ENCODE results near the gene NEAT1. TPM values are rescaled to one million over a fixed set of nuclear protein-coding genes. Genes with fewer than 3 reads are reported as not detected.

The NEAT1 gene
- 15.6 and 18.2 TPM in 2 replicates for polyA plus RNA-seq (2014; cell fraction: cytosol; rRNA removed)
- polyA plus RNA-seq (2014; cell fraction: nucleus; rRNA removed), result 45.6 and 148 TPM in 2 replicates

GRCh38 chr11:65422633-65423515 is at the start of gene NEAT1:
TSS of gene NEAT1 (plus strand) at chr11:65422798.
- DNase-seq (ENCODE audit: low spot score), result peak; percentile 94

- DNase-seq (ENCODE audit: low spot score), result no peak
These were observed 48.6 kb upstream of the NEAT1 start for GRCh38 chr11:65373839-65374580.

GRCh38 chr11:65375012-65375411 is 47.6 kb upstream of the NEAT1 start:
- DNase-seq (ENCODE audit: low spot score), result no peak

DNA sequence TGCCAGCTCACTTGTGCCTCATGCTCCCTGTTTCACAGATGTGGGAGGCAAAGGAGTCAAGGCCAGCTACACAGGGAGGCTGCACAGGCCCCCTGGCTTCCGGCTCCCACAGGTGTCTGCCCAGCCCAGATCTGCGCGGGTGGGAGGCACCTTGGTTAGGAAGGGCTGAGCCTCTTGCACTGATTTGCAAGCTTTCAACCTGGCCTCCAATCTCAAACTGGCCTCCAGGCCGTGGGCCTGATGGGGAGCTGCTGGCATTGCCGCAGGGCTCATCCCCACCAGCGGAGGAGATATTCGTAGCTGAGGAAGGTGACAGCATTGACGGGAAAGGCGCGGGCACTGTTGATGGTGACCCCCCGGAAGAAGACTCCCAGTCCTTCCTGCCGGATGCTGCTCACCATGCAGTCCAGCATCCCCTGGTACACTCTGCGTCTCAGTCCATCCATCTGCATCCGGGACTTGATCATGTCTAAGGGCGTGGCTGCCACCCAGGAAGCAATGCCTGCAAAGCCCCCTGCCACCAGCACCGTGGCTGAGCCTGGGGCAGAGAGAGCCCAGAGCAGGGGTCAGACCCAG is 46.4 kb upstream of the NEAT1 start:
- DNase-seq (ENCODE audit: low spot score), result peak; percentile 54

DNA sequence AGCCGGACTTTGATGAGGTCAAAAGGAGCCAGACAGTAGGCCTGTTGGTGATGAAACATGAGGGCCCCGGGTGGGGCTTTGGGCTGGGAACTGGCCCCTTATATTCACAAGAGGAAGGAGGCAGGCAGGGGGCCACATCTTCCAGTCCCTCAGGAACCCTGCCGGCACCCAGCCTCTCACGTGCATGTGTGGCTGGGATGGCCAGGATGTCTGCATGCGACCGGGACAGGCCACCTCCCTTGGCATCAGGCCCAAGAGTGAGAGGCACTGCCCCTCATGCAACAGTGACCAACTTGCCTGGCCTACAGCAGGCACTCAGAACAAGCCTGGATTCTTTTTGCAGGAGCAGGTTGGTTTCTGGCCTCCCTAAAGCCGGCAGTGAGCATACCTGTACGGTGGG is 45.6 kb upstream of the NEAT1 start:
- DNase-seq (ENCODE audit: low spot score), result no peak

GRCh38 chr11:65377777-65378176 is 44.8 kb upstream of the NEAT1 start:
- no peak for DNase-seq (ENCODE audit: low spot score)

DNA sequence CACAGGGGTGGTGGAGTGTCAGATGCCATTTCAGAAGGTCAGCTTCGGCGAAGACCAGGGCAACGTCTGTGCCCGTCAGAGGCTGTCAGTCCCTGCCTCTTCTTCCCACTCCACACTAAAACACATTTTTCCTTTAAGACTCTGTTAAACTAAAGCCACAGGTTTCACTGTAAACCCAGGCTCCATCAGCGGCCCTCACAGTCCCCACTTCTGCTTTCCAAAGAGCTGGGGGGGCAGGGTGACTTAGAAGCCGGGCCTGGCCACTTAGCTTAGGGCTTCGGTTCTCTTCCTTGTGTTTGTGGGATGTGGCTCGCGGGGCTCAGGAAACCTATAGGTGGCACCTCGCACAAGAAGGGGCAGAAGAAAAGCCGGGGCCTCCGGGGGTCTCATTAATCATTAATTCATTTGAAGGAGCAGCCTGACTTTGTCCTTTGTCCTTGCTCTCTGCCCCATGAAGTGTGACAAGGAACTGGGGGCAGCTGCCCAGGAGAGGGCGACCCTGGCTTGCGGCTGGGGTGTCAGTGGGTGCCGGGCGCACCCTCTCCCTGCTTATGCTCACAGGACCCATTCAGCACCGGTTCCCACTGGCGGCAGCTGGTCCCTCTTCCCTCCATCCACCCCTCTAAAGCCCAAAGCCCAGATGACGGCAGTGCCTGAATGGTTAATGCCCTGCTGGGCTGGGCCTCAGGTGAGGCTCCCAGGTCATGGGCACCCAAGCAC is 44.2 kb upstream of the NEAT1 start:
- no peak for DNase-seq (ENCODE audit: low spot score)

DNA sequence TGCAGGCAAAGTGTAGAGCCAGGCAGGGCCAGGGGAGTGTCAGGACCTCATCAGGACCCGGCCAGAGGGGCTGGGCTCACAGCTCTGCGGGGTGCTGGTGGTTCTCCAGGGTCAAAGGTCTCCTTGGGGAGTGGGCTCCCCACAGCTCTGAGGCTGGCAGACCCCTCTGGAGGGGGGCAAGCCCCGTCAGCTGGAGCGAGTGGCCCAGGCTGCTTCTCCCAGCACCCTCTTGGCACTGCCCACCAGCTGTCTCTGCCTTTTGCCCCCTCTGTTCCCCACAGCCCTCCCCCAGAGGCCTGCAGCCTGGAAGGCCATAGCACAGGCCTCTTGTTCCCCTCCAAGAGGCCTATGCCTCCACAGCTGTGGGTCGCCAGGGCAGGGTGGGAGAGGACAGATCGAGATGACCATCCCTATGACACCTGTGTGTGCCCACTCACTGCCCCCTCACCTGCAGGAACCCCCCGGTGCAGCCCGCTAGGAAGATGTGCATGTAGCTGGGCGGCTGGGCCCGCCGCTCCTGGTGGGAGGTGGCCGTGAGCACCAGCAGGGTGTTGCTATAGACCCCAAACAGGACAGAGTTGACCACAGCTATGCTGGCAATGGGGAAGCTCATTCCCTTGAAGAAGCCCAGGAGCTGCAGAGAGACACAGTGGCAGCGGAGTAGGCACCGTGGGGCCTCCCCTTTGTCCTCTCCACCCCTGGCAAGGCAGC is 43.5 kb upstream of the NEAT1 start:
- no peak for DNase-seq (ENCODE audit: low spot score)

GRCh38 chr11:65379698-65380459 is 42.7 kb upstream of the NEAT1 start:
- no peak for DNase-seq (ENCODE audit: low spot score)

DNA sequence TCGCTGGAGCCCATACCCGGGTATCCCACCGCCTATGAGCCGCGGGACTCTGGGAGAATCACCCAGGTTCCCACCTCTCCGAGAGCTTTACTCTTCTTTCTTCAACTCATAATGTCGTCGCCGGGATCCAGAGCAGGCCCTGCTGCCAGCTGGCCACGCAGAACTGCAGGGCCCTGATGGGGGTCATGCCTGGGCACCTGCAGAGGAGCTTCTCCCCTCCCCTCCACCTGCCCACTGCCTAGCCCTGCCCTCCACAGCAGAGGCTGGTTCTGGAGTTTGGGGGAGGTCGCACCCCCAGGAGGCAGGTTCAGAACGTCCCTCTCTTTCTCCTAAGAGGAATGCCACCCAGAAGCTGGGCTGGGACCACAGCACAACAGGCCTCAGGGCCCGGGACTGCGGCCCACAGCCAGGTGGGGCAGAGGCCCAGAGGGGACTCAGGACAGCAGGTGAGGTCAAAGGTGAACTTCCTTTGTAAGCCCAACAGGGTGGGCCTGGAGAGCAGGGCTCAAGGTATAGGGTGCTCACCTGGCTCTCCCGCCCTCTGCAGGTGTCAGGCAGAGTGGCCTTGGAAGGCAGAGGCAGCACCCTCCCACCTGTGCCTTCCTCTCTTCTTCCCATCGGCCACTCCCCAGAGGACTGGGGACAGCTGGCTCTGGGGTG is 42.0 kb upstream of the NEAT1 start:
- no peak for DNase-seq (ENCODE audit: low spot score)

GRCh38 chr11:65381716-65382032 is 40.9 kb upstream of the NEAT1 start:
- DNase-seq (ENCODE audit: low spot score), result peak; percentile 37

GRCh38 chr11:65382033-65382803 is 40.4 kb upstream of the NEAT1 start, which contains the start of gene SLC25A45:
TSS of gene SLC25A45 (minus strand) at chr11:65382646. CDS start at chr11:65381951, 695 bp downstream.
- peak; percentile 83 for DNase-seq (ENCODE audit: low spot score)

- DNase-seq (ENCODE audit: low spot score), result peak; percentile 68
These were observed 39.7 kb upstream of the NEAT1 start for GRCh38 chr11:65382804-65383368.

DNA sequence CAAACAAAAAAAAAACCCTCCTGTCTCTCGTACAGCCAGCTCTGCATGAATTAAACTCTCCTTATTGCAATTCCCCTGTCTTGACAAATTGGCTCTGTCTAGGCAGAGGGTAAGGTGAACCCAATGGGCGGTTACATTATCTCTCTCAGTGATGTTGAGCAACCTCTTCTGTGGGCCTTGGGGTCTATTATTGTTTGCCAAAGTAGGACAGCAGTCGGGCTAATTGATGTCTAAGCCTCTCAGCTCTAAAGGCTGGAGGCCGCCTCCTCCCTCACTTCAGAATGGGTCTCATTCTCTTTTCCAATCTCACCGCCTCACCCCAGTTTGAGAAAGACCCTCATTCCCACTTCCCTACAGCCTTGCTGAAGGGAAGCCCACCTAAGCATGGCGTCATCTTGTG is 38.8 kb upstream of the NEAT1 start:
- DNase-seq (ENCODE audit: low spot score), result no peak

GRCh38 chr11:65384301-65384889 is 38.2 kb upstream of the NEAT1 start:
- no peak for DNase-seq (ENCODE audit: low spot score)

DNA sequence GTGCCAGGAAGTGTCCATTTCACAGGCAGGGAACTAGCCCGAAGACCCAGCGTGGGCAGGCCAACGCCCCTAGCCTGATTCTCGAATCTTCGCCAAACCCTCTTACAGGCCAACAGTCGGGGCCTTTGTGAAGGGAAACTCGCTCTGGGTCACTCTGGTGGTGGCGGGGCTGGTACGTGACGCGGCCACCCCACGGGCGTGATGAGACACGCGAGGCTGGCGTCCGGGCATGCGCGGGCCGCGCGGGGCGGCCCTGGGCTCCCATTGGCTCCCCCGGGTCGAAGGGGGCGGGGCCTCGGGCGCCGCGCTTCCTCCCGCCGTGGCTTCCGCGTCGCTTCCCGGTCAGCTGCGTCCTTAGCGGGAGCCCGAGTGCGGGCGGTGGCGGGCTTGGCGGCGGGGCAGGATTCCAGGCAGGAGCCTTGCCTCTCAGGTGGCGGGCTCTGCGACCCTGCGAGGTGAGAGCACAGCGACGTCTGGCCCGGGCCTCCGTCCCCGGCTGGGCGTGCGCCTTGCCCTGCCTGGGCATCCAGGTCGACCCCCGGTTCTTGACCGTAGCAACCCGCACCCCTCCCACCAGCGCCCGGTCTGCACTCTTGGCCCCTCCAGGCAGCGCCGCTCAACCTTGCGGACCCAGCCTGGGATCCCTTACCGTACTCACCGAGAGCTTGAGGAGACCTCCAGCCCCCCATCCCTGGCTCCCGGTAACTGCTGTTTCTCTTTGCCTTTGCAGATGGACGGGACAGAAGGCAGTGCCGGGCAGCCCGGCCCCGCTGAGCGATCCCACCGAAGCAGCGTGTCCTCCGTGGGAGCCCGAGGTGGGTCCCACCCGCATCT is 36.1 kb upstream of the NEAT1 start, which contains the start of gene FRMD8:
Gene FRMD8, plus strand, starts transcription at position 331 of the 834 bp plus-strand sequence. Its CDS starts 400 bp downstream, at position 731.
- peak; percentile 72 for DNase-seq (ENCODE audit: low spot score)

GRCh38 chr11:65388731-65389130 is 33.9 kb upstream of the NEAT1 start:
- DNase-seq (ENCODE audit: low spot score), result no peak
